Endothelial cell of umbilical vein (primary cell): ENCODE results near the gene SMIM41.

Experiments
- EZH2 ChIP-seq: IDR thresholded peaks from 2 replicates; pipeline ENCODE4 v1.6.1; 2012; ENCODE audit warnings: borderline replicate concordance, low read depth, mild to moderate bottlenecking, moderate library complexity, low read length, inconsistent platforms; ENCODE audit not compliant: severe bottlenecking
- FOS ChIP-seq: IDR thresholded peaks from 2 replicates; pipeline ENCODE4 v1.6.1; 2011; ENCODE audit warnings: mild to moderate bottlenecking, low read length, moderate library complexity, borderline replicate concordance; ENCODE audit not compliant: insufficient read depth
- POLR2A ChIP-seq: IDR thresholded peaks from 2 replicates; pipeline ENCODE4 v1.6.1; 2012; ENCODE audit warnings: low read depth, mild to moderate bottlenecking, control low read depth, low read length
- POLR2AphosphoS5 ChIP-seq: IDR thresholded peaks from 2 replicates; pipeline ENCODE4 v1.6.1; 2012; ENCODE audit warnings: low read depth, mild to moderate bottlenecking, control low read depth, low read length, moderate library complexity; ENCODE audit not compliant: insufficient read depth
- TF ChIP-seq, protein P1 (sequence below), 2 donors: IDR thresholded peaks; 1 replicate in 1 of 2; 2 replicates in 1 of 2; pipeline ENCODE4 v1.5.1; 2011; ENCODE audit warnings: low read length in 2 of 2, mild to moderate bottlenecking in 2 of 2, moderate library complexity in 2 of 2, control low read depth in 1 of 2, inconsistent platforms in 1 of 2, low read depth in 1 of 2; ENCODE audit not compliant: insufficient read depth in 1 of 2; ENCODE audit errors: extremely low read depth in 1 of 2
- TF ChIP-seq, protein P2 (sequence below): IDR thresholded peaks from 2 replicates; pipeline ENCODE4 v1.6.1; 2011; ENCODE audit not compliant: insufficient read depth, insufficient read length

DNA sequence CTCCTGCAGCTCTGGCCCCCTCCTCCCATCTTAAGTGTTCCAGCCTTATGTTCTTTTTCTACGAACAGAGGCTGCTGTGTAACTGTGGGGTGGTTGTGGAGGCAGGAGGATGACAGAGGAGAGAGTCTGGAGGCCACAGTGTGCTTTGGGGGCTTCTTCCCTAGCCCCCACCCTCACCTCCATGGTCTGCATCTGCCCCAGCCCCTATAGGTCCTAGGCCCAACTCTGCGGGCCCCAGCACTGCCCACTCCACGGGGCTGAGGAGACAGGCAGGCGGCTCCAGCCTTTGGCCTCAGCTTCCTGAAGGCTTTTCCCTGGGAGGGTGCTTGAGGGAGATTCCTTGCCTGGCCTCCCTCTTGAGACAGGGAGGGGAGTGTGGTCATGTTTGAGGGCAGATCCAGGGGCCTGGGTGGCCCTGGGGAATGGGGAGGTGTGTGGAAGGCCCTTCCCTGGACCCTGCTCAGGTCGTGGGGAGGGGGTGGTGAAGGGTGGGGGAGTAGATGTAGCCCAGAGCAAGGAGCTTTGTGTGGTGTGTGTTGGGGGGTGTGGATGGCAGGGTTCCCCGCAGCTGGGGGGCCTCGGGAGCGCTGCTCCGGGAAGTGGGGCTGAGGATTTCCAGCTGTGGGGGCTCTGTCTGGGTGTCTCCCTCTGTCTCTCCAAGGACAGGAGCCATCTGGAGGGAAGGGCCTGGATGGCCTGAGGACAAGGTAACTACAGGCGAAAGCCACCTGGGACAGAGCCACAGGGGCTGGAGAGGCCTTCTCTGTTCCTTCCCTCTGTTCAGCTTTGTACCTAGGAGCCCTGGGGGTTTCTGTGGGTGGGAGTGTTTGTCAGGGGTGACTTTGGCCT, 1.1 kb downstream of the SMIM41 start:
- TF ChIP-seq, protein P1, sequence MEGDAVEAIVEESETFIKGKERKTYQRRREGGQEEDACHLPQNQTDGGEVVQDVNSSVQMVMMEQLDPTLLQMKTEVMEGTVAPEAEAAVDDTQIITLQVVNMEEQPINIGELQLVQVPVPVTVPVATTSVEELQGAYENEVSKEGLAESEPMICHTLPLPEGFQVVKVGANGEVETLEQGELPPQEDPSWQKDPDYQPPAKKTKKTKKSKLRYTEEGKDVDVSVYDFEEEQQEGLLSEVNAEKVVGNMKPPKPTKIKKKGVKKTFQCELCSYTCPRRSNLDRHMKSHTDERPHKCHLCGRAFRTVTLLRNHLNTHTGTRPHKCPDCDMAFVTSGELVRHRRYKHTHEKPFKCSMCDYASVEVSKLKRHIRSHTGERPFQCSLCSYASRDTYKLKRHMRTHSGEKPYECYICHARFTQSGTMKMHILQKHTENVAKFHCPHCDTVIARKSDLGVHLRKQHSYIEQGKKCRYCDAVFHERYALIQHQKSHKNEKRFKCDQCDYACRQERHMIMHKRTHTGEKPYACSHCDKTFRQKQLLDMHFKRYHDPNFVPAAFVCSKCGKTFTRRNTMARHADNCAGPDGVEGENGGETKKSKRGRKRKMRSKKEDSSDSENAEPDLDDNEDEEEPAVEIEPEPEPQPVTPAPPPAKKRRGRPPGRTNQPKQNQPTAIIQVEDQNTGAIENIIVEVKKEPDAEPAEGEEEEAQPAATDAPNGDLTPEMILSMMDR (IDR thresholded peaks at IDR 0.05; ENCODE audit: extremely low read depth in 1 of 2, insufficient read depth in 1 of 2, low read depth in 1 of 2, low read length in 2 of 2), result no peak
- no peak for TF ChIP-seq POLR2A
- no peak for TF ChIP-seq EZH2
- TF ChIP-seq POLR2AphosphoS5, result no peak
- no peak for TF ChIP-seq FOS
- TF ChIP-seq, protein P2, sequence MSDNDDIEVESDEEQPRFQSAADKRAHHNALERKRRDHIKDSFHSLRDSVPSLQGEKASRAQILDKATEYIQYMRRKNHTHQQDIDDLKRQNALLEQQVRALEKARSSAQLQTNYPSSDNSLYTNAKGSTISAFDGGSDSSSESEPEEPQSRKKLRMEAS, result no peak
